ENCODE measurements around the gene NRF1. TPM values are rescaled to one million over a fixed set of nuclear protein-coding genes. Genes with fewer than 3 reads are reported as not detected.
"Not testable (repeated sequence)": the region's sequence is repeated elsewhere in the genome, so short reads cannot be mapped to it uniquely, and the experiment has no call there.

The NRF1 gene
- total RNA-seq, 1 experiment from 2014 or later = 19.3 TPM

GRCh38 chr7:129661645-129662182, 50.2 kb downstream of the NRF1 start:
- no peak overlapping the region for H2BK5ac ChIP-seq (ENCODE audit: insufficient read length, low read length)
- Mint-ChIP-seq H3K4me3 (no peak overlapping the region), H3K4me1 (peaks cover 12 to 16% of the 10 kb centered on the region in 2 experiments), H3K9me3 (peaks cover 51% of the 10 kb centered on the region in 2 experiments), H3K27me3 (ENCODE audit: low read depth) (no peaks in the 10 kb centered on the region), H3K36me3 (ENCODE audit: insufficient read depth in 1 of 3, low read depth in 3 of 3) (peaks cover 66 to 74% (median 70%) of the 10 kb centered on the region in 3 experiments), H3K27ac (no peak overlapping the region)
- no peak overlapping the region for H2BK20ac ChIP-seq (ENCODE audit: low read depth, low read length, poor library complexity, severe bottlenecking)
- H3K4ac ChIP-seq (ENCODE audit: low read depth, low read length) = no peak overlapping the region
- no CpG with 5 or more reads among the region's 4 CpGs for WGBS (ENCODE audit: extremely low coverage, insufficient read length, low lambda C conversion rate)
- no peak overlapping the region for H3K14ac ChIP-seq (ENCODE audit: insufficient read depth, low read length)
- H4K8ac ChIP-seq (replicated peaks; ENCODE audit: insufficient read length, low read depth, low read length) = no peak overlapping the region
- no peak for DNase-seq
- H3K9me3 ChIP-seq (ENCODE audit: control insufficient read depth, low read depth, low read length) = peaks cover 24% of the 10 kb centered on the region
- no peaks in the 10 kb centered on the region for H3K23me2 ChIP-seq (ENCODE audit: insufficient read length, low read depth, low read length, poor library complexity, severe bottlenecking)
- H3K23ac ChIP-seq (ENCODE audit: insufficient read length, low read depth, low read length) = no peak overlapping the region
- no peak overlapping the region for H3K56ac ChIP-seq (ENCODE audit: insufficient read length, low read depth, low read length)
- H2BK15ac ChIP-seq (ENCODE audit: low read depth, low read length) = no peak overlapping the region
- no peak overlapping the region for H3K18ac ChIP-seq (ENCODE audit: insufficient read length, low read depth, low read length)
- H2AFZ ChIP-seq (ENCODE audit: low read length) = no peak overlapping the region
- no peaks in the 10 kb centered on the region for H3K79me2 ChIP-seq (ENCODE audit: insufficient read depth, low read length)
- no peak overlapping the region for H3T11ph ChIP-seq (ENCODE audit: low read length)
- peaks cover 2% of the 10 kb centered on the region; the same call in 1 of the 2 replicates for H3K4me1 ChIP-seq (ENCODE audit: insufficient read depth, low read length)
- TF ChIP-seq CTCF (conservative IDR thresholded peaks at IDR 0.05) = no peak
- H4K5ac ChIP-seq (ENCODE audit: insufficient read length, low read depth, low read length) = no peak overlapping the region
- no peak overlapping the region for H2AK5ac ChIP-seq (ENCODE audit: insufficient read length, low read length)
- no peak overlapping the region for H2BK12ac ChIP-seq (ENCODE audit: insufficient read length, low read depth, low read length)
- no peak overlapping the region for H3K9ac ChIP-seq (ENCODE audit: extremely low read depth, insufficient read length, low read length)
- H3K27me3 ChIP-seq (ENCODE audit: insufficient read depth, low read length) = no peaks in the 10 kb centered on the region
- H2BK120ac ChIP-seq (ENCODE audit: low read depth, low read length, poor library complexity, severe bottlenecking) = no peak overlapping the region
- H4K20me1 ChIP-seq (ENCODE audit: control insufficient read depth, insufficient read depth, insufficient read length) = no peaks in the 10 kb centered on the region
- H3K79me1 ChIP-seq (ENCODE audit: insufficient read depth, low read depth, low read length, poor library complexity, severe bottlenecking) = no peaks in the 10 kb centered on the region
- no peak overlapping the region for H4K91ac ChIP-seq (ENCODE audit: insufficient read length, low read depth, low read length)
- no peak overlapping the region for H3K4me2 ChIP-seq (ENCODE audit: insufficient read depth, insufficient read length, low read length)
- H3K27ac ChIP-seq (ENCODE audit: insufficient read length, low read depth, low read length) = no peak overlapping the region

- H3K4ac ChIP-seq (ENCODE audit: low read depth, low read length); H2BK20ac ChIP-seq (ENCODE audit: low read depth, low read length, poor library complexity, severe bottlenecking); H4K5ac ChIP-seq (ENCODE audit: insufficient read length, low read depth, low read length); H3K9ac ChIP-seq (ENCODE audit: extremely low read depth, insufficient read length, low read length); H3K79me2 ChIP-seq (ENCODE audit: insufficient read depth, low read length); H3K79me1 ChIP-seq (ENCODE audit: insufficient read depth, low read depth, low read length, poor library complexity, severe bottlenecking); H3K4me3 Mint-ChIP-seq; H2BK5ac ChIP-seq (ENCODE audit: insufficient read length, low read length); H4K8ac ChIP-seq (replicated peaks; ENCODE audit: insufficient read length, low read depth, low read length); DNase-seq; H4K20me1 ChIP-seq (ENCODE audit: control insufficient read depth, insufficient read depth, insufficient read length); H3K27ac Mint-ChIP-seq; H3K18ac ChIP-seq (ENCODE audit: insufficient read length, low read depth, low read length); H3K56ac ChIP-seq (ENCODE audit: insufficient read length, low read depth, low read length); H2BK15ac ChIP-seq (ENCODE audit: low read depth, low read length); H2AK5ac ChIP-seq (ENCODE audit: insufficient read length, low read length); H2BK12ac ChIP-seq (ENCODE audit: insufficient read length, low read depth, low read length); H3K27me3 ChIP-seq (ENCODE audit: insufficient read depth, low read length); H3K27ac ChIP-seq (ENCODE audit: insufficient read length, low read depth, low read length); H3K14ac ChIP-seq (ENCODE audit: insufficient read depth, low read length); H3K23ac ChIP-seq (ENCODE audit: insufficient read length, low read depth, low read length); H2AFZ ChIP-seq (ENCODE audit: low read length); H4K91ac ChIP-seq (ENCODE audit: insufficient read length, low read depth, low read length); H3T11ph ChIP-seq (ENCODE audit: low read length); H3K4me2 ChIP-seq (ENCODE audit: insufficient read depth, insufficient read length, low read length); H3K27me3 Mint-ChIP-seq (ENCODE audit: low read depth); H3K23me2 ChIP-seq (ENCODE audit: insufficient read length, low read depth, low read length, poor library complexity, severe bottlenecking); H2BK120ac ChIP-seq (ENCODE audit: low read depth, low read length, poor library complexity, severe bottlenecking); H3K4me1 ChIP-seq (ENCODE audit: insufficient read depth, low read length): not testable (repeated sequence)
- H3K4me1 Mint-ChIP-seq = peaks cover 12 to 16% of the 10 kb centered on the region in 2 experiments
- peaks cover 51% of the 10 kb centered on the region in 2 experiments for H3K9me3 Mint-ChIP-seq
- WGBS (ENCODE audit: extremely low coverage, insufficient read length, low lambda C conversion rate) = no CpG with 5 or more reads among the region's 32 CpGs
- H3K9me3 ChIP-seq (ENCODE audit: control insufficient read depth, low read depth, low read length) = peaks cover 24% of the 10 kb centered on the region
- peaks cover 51 to 62% (median 55%) of the 10 kb centered on the region in 3 experiments for H3K36me3 Mint-ChIP-seq (ENCODE audit: insufficient read depth in 1 of 3, low read depth in 3 of 3)
Observed at GRCh38 chr7:129663240-129663639, 51.7 kb downstream of the NRF1 start.
